GM12892 (cell line): ENCODE data around the gene ZNF766.
"Not testable (repeated sequence)": the region's sequence is repeated elsewhere in the genome, so short reads cannot be mapped to it uniquely, and the experiment has no call there.

Source experiments
- DNase-seq: peaks from one replicate; pipeline ENCODE4 v3.0.0; 2011; ENCODE audit not compliant: insufficient read length
- FAIRE-seq: peaks from 2 replicates; lab custom pipeline; 2011; peaks lifted over from hg19 to GRCh38; lab: Jason Lieb, UNC
- POLR2A ChIP-seq: IDR thresholded peaks from 2 replicates; pipeline ENCODE4 v1.6.1; 2011; ENCODE audit warnings: low read depth, low read length, control low read depth
- POLR2AphosphoS5 ChIP-seq: IDR thresholded peaks from 2 replicates; pipeline ENCODE4 v1.6.1; 2011; ENCODE audit warnings: low read depth, low read length, control low read depth
- TAF1 ChIP-seq: IDR thresholded peaks from 2 replicates; pipeline ENCODE4 v1.6.1; 2011; ENCODE audit warnings: low read depth, mild to moderate bottlenecking, control low read depth, low read length, borderline replicate concordance

Gene ZNF766

DNA sequence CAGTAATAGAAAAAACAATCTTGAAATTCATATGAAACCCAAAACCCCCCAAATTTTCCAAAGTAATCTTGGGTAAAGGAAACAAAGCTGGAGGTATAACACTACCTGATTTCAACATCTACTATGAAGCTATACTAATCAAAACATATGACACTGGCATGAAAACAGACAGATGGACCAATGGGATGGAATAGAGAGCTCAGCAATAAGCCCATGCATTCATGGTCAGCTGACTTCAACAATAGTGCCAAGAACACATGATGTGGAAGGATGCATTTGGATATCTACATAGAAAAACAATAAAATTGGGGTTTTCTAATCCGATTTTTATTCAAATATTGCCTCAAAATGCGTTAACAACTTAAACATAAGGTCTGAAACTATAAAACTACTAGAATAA is 32.2 kb upstream of the ZNF766 start:
- no peak for FAIRE-seq
- TF ChIP-seq TAF1: no peak
- no peak for TF ChIP-seq POLR2A
- no peak for TF ChIP-seq POLR2AphosphoS5
- DNase-seq: no peak

- FAIRE-seq (peak; percentile 88), DNase-seq (no peak)
Observed at GRCh38 chr19:52237771-52238400, 31.5 kb upstream of the ZNF766 start.

DNA sequence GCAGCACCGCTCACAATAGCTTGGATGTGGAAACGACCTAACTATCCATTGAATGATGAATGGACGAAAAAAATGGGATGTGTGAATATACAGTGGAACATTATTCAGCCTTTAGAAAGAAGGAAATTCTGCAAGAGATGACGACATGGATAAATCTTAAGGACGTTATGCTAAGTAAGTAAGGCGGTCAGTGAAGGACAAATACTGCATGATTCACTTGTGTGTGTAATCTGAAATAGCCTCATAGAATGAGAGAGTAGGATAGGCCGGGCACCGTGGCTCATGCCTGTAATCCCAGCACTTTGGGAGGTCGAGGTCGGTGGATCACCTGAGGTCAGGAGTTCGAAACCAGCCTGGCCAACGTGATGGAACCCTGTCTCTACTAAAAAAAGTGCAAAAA is 25.4 kb upstream of the ZNF766 start:
- DNase-seq (no peak), FAIRE-seq (no peak)
- TF ChIP-seq POLR2AphosphoS5 (no peak), POLR2A (no peak), TAF1 (no peak)

More at GRCh38 chr19:52237771-52238400, 31.5 kb upstream of the ZNF766 start:
- TF ChIP-seq POLR2A: no peak
- TF ChIP-seq POLR2AphosphoS5: no peak

DNA sequence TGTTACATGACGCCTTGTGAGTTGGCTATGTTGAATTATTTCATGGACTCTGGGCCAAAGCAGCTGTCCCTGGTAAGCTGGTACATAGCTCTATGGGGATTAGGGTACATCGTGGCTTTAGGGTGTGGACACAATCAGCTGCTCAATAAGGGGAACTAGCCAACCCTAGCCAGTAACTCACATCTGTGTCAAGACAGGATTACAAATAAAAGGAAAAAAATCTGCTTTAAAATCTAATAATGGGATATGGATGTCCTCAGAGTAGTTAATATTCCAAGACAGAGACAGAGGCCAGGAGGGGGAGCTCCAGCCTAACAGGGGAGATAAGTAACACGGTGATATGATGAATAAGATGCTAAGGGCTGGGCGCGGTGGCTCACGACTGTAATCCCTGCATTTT is 21.1 kb upstream of the ZNF766 start:
- DNase-seq (no peak), FAIRE-seq (no peak)
- no peak for TF ChIP-seq POLR2A

DNA sequence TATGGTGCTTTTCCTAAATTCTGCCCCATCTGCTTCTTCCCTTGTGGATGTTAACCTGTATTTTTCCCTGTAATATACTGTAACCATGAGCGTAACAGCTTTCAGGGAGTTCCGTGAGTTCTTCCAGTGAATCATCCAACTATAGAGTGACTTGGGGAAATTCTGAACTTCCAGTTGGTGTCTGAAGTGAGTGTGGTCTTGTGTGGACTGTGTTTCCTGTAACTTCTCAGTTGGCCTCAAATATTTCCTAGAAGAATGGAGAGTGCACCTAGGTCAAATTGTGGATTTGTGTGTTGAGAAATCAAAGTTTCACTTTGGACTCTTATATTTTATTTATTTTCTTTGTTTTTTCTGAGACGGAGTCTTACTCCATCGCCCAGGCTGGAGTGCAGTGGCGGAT is 11.0 kb upstream of the ZNF766 start:
- no peak for FAIRE-seq
- TF ChIP-seq TAF1 (no peak), POLR2AphosphoS5 (no peak), POLR2A (no peak)

GRCh38 chr19:52265556-52265955 is 3.8 kb upstream of the ZNF766 start:
- FAIRE-seq, DNase-seq: not testable (repeated sequence)

More for the DNA sequence above, 11.0 kb upstream of the ZNF766 start:
- DNase-seq: no peak

- FAIRE-seq: peak; percentile 5
Observed at GRCh38 chr19:52270266-52270885, 989 bp downstream of the ZNF766 start.

GRCh38 chr19:52273301-52273700 is 3.9 kb downstream of the ZNF766 start:
- TF ChIP-seq POLR2A (no peak), TAF1 (no peak), POLR2AphosphoS5 (no peak)
- FAIRE-seq (no peak), DNase-seq (no peak)

More at GRCh38 chr19:52270266-52270885, 989 bp downstream of the ZNF766 start:
- peak; percentile 23 for DNase-seq
- no peak for TF ChIP-seq POLR2AphosphoS5
- TF ChIP-seq POLR2A: no peak
- TF ChIP-seq TAF1: no peak

DNA sequence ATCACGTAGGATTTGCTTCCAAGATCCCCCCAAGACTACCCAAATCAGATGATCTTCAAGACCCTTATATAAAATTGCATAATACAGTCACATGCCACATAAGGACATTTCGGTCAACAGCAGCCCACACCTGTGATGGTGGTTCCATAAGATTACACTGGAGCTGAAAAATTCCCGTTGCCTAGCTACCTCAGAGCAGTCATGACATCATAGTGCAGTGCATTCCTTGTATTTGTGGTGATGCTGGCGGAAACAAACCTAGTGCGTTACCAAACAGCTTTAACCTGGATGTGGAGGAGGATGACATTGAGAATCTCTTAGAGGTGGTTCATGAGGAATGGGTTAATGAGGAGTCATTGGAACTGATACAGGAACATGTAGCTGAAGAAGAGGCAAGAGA is 4.8 kb downstream of the ZNF766 start:
- FAIRE-seq: peak; percentile 48
- TF ChIP-seq POLR2A (no peak), TAF1 (no peak), POLR2AphosphoS5 (no peak)
- DNase-seq: no peak

GRCh38 chr19:52275988-52276387 is 6.6 kb downstream of the ZNF766 start:
- FAIRE-seq: no peak
- TF ChIP-seq POLR2AphosphoS5: no peak
- no peak for TF ChIP-seq TAF1
- no peak for TF ChIP-seq POLR2A

DNA sequence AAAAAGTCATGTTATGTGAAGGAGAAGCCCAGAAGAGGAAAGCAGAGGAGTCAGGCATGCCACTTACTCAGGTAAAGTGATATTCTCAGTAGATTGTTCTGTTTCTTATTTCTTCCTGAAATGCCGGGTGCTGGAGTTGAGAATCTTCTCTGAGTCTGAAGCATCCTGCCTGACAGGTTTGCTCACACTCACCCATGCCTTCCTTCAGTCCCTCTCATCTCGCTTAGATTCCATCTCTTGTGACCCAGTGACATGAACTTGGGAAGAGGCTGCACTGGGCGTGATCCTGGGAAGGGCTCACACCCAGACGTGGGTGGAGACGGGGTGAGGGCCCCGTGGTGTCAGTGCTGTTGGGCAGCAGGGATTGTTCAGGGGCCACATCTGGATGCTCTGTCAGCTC is 8.1 kb downstream of the ZNF766 start:
- no peak for TF ChIP-seq TAF1
- no peak for TF ChIP-seq POLR2A
- TF ChIP-seq POLR2AphosphoS5: no peak
- FAIRE-seq (no peak), DNase-seq (no peak)

More at GRCh38 chr19:52275988-52276387, 6.6 kb downstream of the ZNF766 start:
- no peak for DNase-seq

GRCh38 chr19:52286256-52286655 is 16.9 kb downstream of the ZNF766 start:
- DNase-seq (no peak), FAIRE-seq (no peak)
- no peak for TF ChIP-seq POLR2A
- TF ChIP-seq TAF1: no peak
- TF ChIP-seq POLR2AphosphoS5: no peak

DNA sequence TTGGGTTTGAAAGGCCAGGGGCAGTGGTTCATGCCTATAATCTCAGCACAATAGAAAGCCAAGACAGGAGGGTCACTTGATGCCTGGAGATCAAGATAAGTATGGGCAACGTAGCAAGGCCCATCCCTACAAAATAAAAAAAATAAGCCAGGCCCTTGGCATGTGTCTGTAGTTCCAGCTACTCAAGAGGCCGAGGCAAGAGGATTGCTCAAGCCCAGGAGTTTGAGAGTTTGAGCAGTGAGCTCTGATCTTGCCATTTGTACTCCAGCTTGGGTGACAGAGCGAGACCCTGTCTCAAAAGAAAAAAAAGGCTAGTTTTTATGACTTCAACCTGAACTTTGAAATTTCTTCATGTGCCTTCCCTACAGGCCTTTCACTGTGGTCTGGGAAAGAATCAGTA is 22.4 kb downstream of the ZNF766 start:
- DNase-seq: no peak
- TF ChIP-seq POLR2AphosphoS5 (no peak), POLR2A (peak; percentile 12; the same call in 1 of the 2 replicates), TAF1 (no peak)
- no peak for FAIRE-seq

DNA sequence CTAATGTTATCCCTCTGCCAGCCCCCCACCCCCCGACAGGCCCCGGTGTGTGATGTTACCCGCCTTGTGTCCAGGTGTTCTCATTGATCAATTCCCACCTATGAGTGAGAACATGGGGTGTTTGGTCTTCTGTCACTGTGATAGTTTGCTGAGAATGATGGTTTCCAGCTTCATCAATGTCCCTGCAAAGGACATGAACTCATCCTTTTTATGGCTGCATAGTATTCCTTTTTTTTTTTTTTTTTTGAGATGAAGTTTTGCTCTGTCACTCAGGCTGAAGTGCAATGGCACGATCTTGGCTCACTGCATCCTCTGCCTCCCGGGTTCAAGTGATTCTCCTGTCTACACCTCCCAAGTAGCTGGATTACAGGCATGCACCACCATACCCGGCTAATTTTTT is 23.6 kb downstream of the ZNF766 start:
- DNase-seq, FAIRE-seq: not testable (repeated sequence)
